HG03103 (cell line): Measurements from ENCODE around the gene KEL.

Source experiments
- ATAC-seq: cut with Tn5 transposase; IDR thresholded peaks from one replicate; pipeline ENCODE4 v1.9.1; 2021; ENCODE audit warnings: low read depth; ENCODE audit not compliant: unreplicated experiment

The KEL gene

DNA sequence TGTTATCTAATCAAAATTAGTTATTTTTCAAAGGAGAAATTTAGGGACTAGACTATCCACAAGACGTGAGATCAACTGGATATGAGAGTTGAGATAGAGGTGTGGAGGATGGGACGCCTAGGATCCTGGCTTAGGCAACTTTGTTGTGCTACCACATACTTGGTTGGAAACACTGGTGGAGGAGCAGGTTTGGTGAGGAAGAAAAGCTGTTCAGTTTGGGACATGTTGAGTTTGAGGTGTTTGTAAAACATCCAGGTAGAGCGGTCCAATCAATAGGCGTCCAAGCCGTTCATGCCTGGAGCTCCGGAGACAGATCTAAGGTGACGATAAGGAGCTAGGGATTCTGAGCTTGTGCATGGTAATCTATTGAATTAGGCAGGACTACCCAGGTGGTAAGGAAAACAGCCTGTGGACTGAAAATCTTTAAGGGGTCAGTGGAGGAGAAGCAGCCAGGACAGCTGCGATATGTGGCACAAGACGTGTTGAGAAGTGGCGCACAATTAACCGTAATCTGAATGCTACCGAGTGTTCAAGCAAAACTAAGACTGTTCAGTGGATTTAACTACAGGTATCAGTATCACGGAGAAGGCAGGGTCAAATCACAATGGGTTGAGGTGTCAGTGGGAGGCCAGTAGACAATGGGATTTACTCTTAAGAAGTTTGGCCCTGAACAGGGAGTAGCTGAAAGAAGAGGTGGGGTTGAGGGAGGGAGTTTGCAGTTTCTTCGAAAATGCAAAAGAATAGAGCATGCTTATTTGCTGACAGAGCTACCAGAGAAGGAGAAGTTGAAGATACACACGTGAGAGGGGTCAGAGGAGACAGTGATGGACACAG lies 60.5 kb downstream of the KEL start:
- ATAC-seq, result no peak

DNA sequence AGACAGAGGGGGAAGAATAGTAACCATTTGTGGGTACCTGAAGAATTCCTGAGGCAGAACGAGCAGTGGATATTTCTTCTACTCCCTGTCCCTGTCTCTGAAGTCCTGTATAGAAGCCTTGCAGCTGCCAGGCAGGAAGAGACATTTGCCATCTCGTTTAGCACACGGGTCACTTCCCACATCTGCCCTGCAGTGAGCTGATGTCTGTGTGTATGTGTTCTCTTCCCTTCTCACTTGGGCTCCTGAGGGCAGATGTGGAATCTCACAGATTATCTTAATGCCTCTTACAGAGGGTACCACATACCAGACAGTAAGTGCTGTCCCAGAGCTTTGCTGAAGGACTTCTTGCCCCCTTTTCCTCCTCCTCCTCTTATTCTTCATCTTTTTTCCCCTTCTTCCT lies 62.5 kb downstream of the KEL start:
- no peak for ATAC-seq

DNA sequence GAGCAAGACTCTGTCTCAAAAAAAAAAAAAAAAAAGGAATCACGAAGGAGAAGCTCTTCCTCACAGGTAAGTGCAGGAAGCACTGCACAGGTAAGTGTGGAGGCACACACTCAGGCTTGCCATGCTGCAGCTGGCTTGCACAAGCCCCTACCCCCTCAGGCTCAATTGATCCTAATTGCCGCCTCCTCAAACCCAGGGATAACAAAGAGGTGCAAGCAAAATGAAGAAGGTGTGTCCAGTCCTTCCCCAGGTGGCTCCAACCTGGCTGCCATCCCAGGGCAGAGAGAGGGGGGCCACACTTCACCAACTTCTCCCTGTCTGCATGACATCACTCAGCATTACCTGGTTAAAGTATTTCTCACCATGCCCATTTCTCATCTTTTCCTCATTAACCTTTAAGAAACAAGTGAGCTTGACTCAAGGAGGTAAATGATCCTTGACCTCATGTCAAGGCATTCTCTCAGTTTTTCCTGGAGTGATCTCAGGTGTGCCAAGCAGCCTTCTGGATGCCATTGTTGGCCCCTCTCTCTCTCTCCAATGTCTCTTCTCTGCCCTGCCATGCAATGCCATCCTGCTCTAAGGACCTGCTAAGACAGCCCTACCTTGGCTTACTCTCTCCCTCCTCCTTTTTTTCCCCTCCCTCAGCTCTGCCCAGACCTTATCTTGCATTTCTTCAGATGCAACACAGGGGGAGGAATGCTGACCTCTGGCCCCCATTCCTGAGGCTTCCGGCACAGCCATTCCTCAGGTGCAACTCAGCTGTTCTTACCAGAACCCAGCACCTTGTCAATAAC lies 63.6 kb downstream of the KEL start:
- ATAC-seq, result no peak

DNA sequence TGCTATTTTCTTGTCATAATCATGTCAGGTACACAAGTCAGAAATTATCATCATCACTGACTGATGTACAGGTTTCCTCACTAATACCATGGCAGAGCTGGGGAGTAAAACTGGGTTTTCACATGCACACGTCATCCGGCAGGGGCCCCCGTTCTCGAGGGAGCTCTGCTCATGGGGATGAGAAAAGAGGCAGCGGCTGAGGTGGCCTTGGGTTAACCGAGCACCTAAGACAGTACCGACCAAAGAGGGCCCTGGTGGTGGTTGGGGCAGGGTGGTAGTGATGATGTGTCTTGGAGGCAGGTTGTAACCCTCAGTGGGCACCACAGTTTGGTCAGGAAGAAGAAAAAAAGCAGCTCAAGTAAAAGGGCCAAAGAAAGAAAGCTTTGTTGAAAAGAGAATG lies 64.5 kb downstream of the KEL start:
- ATAC-seq, result no peak

DNA sequence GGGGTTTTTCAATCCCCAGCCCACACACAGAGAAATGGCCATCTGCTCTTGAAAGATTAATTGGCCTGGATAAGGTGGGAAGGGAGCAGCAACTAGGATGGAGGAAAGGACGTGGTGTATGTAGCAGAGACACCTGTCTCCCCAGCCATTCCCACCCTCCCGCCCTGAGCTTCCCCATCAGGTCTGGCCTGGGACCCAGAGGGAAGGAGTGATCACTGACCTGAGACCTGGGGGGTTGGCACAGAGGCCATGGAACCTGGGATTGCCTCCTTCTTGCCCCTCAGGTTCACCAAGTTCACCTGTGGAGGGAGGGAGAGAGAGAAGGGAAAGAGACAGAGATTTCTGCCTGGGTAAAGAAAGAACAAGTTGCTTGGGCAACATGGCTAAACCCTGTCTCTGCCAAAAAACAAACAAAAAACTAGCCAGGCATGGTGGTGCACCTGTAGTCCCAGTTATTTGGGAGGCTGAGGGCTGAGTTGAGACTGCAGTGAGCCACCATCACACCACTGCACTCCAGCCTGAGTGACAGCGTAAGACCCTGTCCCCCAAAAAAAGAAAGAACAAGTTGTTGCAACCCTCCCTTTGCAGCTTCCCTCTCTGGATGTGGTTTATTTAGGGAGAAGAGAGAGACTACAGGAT lies 65.3 kb downstream of the KEL start:
- no peak for ATAC-seq

DNA sequence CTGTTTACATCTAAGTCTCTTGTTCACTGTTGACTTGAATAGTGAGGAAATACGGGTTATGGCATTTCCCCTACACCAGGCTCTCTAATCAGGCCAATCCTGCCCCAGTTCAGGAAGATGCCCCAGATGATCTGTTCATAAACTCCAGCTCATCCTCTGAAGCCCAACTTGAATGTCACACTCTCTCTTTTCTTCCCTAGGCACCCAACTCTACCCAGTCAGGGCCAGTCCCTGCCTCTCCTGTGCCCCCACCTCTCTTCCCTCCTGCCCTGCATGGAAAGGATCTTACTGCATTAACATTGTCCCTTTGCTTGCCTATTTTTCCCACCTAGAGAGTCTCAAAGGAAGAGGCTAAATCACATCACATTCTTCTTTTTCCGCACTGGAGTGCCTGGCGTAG lies 66.0 kb downstream of the KEL start:
- ATAC-seq, result no peak

DNA sequence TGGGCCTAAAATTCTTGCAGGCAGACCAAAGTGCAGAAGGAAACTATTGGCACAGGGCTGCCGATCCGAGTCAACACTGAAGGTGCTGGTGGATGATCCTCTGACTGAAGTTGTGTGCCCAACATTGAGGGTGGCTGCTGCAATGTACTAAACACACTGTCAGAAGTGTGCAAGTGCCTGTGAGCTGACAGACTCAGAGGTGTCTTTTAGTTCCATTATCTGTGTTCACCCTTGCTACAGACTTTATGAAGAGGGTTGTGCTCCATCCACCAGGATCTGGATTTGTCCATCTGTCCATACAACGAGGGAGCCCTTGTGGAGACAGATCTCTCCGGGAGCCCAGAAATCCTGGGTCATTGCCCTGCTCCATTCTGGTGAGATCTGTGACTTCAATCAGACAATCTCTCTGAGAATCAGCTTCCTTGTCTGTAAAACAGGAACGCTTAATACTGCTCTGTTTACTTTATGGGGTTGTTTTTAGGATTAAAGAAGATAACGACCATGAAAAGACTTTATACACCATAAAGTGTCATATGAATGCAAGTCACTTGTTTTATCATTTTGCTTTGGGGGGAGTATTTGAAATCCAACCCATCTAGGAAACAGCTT lies 67.1 kb downstream of the KEL start:
- ATAC-seq, result no peak

DNA sequence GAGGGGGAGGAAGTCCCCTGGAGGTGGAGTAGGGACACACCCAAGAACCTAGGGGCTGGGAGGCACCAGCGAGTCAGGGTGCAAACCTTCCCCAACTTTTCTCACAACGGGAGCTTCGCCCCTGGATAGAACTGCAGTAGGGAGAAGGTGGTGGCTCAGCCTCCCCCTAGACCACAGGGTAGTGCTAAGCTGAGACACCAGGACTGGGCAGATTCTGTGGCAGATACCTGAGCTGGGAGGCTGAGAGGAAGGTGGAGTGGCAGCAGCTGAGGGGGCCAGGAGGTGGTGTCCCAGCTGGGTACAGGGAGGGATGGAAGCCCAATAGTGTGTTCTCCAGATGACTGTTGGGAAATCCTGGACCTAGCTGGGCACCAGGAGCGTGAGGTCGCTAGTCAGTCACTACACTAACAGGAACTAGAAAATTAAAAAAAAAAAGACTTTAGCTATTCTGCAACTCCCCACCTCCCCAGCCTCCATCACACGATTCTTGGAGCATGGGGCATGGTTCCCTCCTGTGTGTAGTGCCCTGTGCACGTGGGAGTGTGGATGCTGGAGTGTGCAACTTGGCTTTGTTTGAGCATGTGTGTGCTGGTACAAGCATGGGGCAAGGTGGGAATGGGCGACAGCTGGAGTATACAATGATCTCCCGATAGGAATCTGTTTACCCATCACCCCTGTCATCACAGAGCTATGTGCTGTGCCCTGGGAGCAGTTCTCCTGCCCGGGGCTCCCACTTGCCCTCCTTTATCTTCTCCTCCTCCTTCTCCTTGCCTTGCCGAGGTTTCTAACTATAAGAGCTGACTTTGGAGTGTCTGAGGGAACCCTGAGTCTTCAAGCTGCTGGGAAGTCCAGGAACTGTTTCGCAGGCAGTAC lies 67.8 kb downstream of the KEL start:
- no peak for ATAC-seq

DNA sequence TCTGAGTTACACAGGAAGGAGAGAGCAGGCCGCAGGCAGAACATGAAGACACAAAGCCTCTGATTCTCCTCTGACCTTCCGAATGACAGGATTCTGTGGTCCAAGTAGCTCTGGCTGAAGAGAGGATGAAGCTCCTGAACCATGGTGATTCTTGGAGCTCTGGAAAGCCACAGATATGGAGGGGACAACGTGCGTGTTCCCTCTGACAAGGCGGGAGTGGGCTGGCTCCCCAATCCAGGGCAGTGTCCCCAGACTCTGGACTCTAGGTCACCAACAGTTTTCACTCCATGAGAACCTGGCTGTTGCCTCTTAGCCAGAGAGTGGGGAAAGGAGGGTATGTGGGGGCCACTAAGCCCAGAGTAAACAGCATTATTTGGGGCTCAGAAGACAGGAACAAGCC lies 69.2 kb downstream of the KEL start:
- no peak for ATAC-seq

DNA sequence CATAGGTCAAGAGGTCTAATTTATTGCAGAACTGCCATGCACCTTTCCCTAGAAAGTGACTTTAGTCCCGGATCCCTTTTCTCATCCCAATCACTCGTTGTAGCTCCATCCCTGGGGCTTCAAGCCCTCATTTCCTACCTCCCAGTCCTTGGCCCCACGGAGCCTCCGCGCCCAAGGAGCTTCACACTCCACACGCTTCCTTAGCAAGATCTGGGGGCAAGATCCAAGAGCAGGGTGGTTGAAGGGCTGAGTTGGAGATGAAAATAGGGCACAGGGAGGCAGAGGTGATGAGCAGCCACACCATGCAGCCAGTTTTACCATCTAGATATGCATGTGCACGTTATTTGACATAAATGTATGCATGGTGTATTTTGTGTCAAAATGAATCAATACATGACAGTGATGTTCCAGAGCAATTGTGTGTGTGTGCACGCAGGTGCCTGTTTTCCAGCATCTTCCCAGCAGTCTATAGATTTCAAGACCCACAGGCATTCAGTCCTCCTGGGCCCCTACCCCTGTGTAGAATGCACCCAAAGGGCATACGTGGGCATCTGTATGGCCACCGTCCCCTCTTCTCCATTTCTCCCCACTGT lies 70.6 kb downstream of the KEL start:
- no peak for ATAC-seq
